Ishikawa (cell line): ENCODE measurements around the gene OR2D3.

Experiments
- CEBPB ChIP-seq: IDR thresholded peaks from 2 replicates; pipeline ENCODE4 v1.6.1; 2012
- CREB1 ChIP-seq: IDR thresholded peaks from 2 replicates; pipeline ENCODE4 v1.6.1; 2012; ENCODE audit warnings: low read depth
- EGR1 ChIP-seq: IDR thresholded peaks from 2 replicates; pipeline ENCODE4 v1.6.1; 2012
- EP300 ChIP-seq: IDR thresholded peaks from 2 replicates; pipeline ENCODE4 v1.6.1; 2012; ENCODE audit warnings: borderline replicate concordance
- FOXM1 ChIP-seq: IDR thresholded peaks from 2 replicates; pipeline ENCODE4 v1.6.1; 2012; ENCODE audit warnings: low read depth, borderline replicate concordance
- MAX ChIP-seq: IDR thresholded peaks from 2 replicates; pipeline ENCODE4 v1.6.1; 2012
- NFIC ChIP-seq: IDR thresholded peaks from 2 replicates; pipeline ENCODE4 v1.6.1; 2012
- RAD21 ChIP-seq: IDR thresholded peaks from 2 replicates; pipeline ENCODE4 v1.6.1; 2012; ENCODE audit warnings: low read depth
- TAF1 ChIP-seq: IDR thresholded peaks from 2 replicates; pipeline ENCODE4 v1.6.1; 2012; ENCODE audit warnings: low read depth, mild to moderate bottlenecking
- TCF12 ChIP-seq: IDR thresholded peaks from 2 replicates; pipeline ENCODE4 v1.6.1; 2012; ENCODE audit warnings: low read depth
- TEAD4 ChIP-seq: IDR thresholded peaks from 2 replicates; pipeline ENCODE4 v1.6.1; 2012
- USF1 ChIP-seq: IDR thresholded peaks from 2 replicates; pipeline ENCODE4 v1.6.1; 2012
- YY1 ChIP-seq: IDR thresholded peaks from 2 replicates; pipeline ENCODE4 v1.6.1; 2012; ENCODE audit warnings: low read depth
- ZBTB7A ChIP-seq: IDR thresholded peaks from 2 replicates; pipeline ENCODE4 v1.6.1; 2012; ENCODE audit warnings: low read depth
- TF ChIP-seq, protein P1 (sequence below): IDR thresholded peaks from 2 replicates; pipeline ENCODE4 v1.6.1; 2012; ENCODE audit warnings: low read depth, mild to moderate bottlenecking

Gene OR2D3

DNA sequence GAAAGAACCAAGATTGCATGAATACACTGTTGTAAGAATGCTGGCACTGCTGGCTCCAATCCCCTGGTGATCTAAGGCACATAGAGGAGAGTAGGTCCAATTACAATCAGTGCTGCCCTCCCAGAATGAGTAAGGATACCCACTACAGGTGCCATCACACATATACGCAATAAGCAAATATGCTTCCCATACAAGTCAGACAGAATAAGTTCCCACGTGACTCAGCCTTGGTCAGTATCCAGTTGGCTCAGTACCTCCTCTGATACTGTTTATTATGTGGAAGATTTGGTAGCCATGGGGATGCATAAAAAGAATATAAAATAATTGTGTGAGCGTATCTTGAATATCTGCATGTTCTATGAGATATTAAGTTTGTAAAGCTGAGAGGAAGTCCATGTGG is 8.9 kb upstream of the OR2D3 start:
- TF ChIP-seq EGR1 (no peak), TCF12 (no peak), RAD21 (no peak), CREB1 (no peak), FOXM1 (no peak), USF1 (no peak), EP300 (no peak), TAF1 (no peak)

- no peak for TF ChIP-seq RAD21
- TF ChIP-seq MAX: no peak
- TF ChIP-seq, protein P1, sequence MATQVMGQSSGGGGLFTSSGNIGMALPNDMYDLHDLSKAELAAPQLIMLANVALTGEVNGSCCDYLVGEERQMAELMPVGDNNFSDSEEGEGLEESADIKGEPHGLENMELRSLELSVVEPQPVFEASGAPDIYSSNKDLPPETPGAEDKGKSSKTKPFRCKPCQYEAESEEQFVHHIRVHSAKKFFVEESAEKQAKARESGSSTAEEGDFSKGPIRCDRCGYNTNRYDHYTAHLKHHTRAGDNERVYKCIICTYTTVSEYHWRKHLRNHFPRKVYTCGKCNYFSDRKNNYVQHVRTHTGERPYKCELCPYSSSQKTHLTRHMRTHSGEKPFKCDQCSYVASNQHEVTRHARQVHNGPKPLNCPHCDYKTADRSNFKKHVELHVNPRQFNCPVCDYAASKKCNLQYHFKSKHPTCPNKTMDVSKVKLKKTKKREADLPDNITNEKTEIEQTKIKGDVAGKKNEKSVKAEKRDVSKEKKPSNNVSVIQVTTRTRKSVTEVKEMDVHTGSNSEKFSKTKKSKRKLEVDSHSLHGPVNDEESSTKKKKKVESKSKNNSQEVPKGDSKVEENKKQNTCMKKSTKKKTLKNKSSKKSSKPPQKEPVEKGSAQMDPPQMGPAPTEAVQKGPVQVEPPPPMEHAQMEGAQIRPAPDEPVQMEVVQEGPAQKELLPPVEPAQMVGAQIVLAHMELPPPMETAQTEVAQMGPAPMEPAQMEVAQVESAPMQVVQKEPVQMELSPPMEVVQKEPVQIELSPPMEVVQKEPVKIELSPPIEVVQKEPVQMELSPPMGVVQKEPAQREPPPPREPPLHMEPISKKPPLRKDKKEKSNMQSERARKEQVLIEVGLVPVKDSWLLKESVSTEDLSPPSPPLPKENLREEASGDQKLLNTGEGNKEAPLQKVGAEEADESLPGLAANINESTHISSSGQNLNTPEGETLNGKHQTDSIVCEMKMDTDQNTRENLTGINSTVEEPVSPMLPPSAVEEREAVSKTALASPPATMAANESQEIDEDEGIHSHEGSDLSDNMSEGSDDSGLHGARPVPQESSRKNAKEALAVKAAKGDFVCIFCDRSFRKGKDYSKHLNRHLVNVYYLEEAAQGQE: no peak
- no peak for TF ChIP-seq TEAD4
- no peak for TF ChIP-seq EGR1
- no peak for TF ChIP-seq EP300
- TF ChIP-seq TCF12: no peak
- no peak for TF ChIP-seq CEBPB
Observed at GRCh38 chr11:6919698-6920097, 1.1 kb upstream of the OR2D3 start.

DNA sequence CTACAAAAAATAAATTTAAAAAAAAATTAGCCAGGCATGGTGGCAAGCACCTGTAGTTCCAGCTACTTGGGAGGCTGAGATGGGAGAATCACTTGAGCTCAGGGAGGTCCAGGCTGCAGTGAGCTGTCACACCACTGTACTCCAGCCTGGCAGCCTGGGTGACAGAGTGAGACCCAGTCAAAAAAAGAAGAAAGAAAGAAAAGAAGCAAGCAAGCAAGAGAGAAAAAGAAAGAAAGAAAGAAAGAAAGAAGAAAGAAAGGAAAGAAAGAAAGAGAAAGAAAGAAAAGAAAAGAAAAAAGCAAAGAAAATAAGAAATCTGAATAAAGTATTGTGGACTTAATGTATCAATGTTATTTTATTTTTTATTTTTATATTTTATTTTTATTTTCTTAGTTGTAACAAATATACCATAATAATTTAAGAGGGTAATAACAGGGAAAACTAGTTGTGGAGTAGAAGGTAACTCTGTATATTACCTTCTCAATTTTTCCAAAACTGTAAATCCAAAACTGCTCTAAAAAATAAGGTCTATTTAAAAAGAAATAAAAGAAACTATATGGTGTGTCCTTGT is 4.3 kb downstream of the OR2D3 start:
- no peak for TF ChIP-seq TCF12
- no peak for TF ChIP-seq TAF1
- TF ChIP-seq, protein P1: no peak
- TF ChIP-seq USF1: no peak
- TF ChIP-seq RAD21: no peak
- no peak for TF ChIP-seq EGR1
- no peak for TF ChIP-seq ZBTB7A
- TF ChIP-seq CEBPB: no peak
- no peak for TF ChIP-seq EP300
- no peak for TF ChIP-seq TEAD4
- no peak for TF ChIP-seq NFIC

- no peak for TF ChIP-seq NFIC
- TF ChIP-seq TAF1: no peak
- TF ChIP-seq TEAD4: no peak
- TF ChIP-seq YY1: no peak
- no peak for TF ChIP-seq EGR1
- TF ChIP-seq, protein P1: no peak
- no peak for TF ChIP-seq FOXM1
- TF ChIP-seq MAX: no peak
- no peak for TF ChIP-seq CREB1
- TF ChIP-seq RAD21: no peak
- TF ChIP-seq EP300: no peak
- no peak for TF ChIP-seq CEBPB
- TF ChIP-seq TCF12: no peak
- no peak for TF ChIP-seq ZBTB7A
- no peak for TF ChIP-seq USF1
Observed at GRCh38 chr11:6925636-6926207, 4.9 kb downstream of the OR2D3 start.
